Activated CD4-positive, CD25-positive, alpha-beta regulatory T cell treated with anti-CD3 and anti-CD28 coated beads, Interleukin-2, amount 50 U/mL, for 16 hours (primary cell): Measurements from ENCODE around the gene ANKRD23.
"Not testable (repeated sequence)": the region's sequence is repeated elsewhere in the genome, so short reads cannot be mapped to it uniquely, and the experiment has no call there.

Experiments
- DNase-seq: peaks from one replicate; pipeline ENCODE4 v3.0.0-alpha.2; 2020; ENCODE audit warnings: low read depth, low spot score

The ANKRD23 gene

DNA sequence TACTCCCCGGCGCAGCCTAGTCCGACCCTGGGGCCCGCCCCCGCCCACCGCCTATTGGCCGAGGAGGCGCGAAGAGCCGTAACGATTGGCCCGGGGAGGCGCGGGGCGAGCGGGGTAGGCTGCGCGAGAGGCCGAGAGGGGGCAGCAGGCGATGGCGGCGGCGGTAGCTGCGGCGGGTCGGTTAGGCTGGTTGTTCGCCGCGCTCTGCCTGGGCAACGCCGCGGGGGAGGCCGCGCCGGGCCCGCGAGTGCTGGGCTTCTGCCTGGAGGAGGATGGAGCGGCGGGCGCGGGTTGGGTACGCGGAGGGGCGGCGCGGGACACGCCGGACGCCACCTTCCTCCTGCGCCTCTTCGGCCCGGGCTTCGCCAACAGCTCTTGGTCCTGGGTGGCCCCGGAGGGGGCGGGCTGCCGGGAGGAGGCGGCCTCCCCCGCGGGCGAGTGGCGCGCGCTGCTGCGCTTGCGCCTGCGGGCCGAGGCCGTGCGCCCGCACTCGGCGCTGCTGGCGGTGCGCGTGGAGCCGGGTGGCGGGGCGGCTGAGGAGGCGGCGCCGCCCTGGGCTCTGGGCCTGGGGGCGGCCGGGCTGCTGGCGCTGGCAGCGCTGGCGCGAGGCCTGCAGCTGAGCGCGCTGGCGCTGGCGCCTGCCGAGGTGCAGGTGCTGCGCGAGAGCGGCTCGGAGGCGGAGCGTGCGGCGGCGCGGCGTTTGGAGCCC lies 27.5 kb downstream of the ANKRD23 start, which contains the start of gene CNNM3:
Gene CNNM3 (plus strand): TSS at position 142 of the 709 bp plus-strand sequence. CDS start 10 bp downstream, at position 152.
- peak; percentile 92 for DNase-seq

DNA sequence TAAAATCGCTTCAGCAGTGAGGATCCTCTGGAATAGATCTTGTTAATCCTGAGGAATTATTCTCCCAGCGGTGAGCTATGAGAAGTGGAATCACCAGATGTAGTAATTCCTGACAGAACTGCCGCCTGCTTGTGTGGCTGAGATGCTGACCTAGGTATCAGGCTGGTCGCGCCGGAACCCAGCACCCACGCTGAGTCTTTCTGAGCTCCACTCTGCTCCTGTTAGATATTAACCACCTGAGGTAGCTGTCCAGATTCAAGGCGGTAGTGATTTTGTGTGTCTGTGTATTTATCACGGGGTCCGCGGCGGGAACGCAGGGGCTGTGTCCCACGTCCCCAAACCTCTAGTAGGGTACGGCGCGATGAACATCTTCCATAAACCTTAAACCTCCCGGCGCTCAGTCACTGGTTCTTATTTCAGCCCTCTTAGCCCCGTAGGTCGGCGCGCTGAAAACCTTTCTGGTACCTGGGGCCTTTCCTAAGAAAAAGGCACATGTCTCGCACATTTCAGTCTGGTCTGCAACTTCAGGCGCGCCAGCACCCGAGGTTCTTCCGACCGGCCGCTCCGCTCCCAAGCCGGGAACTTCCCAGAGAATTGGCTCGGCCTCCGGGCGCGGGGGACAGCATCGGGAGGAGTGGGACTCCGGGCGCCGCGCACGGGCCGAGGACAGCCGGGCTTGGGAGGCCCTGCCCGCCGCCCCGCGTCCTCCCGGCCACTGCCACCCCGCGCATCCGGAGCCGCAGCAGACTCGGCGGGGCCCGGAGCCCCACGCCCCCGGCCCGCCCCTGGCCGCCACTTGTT lies 28.3 kb downstream of the ANKRD23 start:
- DNase-seq, result no peak

DNA sequence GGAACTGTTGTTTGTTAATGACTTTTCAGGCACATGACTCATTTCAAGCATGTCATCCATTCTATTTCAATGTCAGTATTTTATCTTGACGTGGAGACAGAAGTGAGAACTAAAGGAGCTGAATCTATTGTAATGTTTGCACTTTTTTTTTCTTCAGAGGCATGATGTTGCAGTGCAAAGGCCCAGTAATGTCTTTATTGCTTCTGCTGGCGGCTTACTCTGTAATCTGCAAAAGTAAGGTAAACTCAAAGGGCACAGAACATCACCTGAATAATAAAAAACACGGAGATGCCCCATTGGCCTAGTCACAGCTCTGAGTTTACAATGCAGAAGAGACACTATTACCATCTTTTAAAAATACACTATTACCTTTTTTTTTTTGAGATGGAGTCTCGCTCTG lies 30.2 kb downstream of the ANKRD23 start:
- DNase-seq, result no peak

DNA sequence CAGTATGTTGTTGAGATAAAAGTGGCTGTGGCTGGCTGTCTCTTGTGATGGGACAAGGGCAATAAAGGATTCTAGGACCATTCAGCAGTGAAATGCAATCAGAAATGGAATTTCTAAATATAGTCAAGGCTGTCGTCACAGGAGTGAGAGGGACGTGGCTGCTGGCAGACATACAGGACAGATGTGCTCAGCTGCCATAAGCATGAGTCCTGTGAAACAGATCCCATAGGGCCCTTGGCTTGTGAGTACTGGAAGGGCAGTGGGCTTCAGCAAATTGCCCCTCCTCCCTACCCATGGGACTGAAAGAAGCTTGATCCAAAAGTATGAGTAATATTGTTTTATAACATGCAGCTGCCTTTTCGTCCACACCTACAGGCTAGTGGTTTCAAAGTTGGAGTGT lies 31.9 kb downstream of the ANKRD23 start:
- no peak for DNase-seq

DNA sequence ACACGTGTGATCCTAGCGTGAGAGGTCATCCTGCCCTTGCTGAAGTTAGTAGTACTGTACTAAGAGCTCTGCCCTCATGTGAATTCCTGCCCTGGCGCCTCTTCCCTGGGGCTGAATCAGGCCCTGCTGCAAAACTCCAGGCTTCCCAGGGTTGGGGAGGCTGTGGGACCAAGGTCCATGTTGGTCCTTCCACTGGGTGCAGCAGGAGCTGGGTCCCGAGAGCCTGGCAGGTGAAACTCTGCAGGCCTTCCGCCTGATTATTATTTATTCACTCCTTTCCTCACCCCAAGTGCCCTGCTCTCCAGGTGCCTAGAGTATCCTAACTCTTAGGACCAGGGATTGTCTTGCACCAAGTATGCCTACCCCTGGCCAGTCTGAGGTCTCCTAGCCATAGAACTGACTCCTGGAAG lies 33.0 kb downstream of the ANKRD23 start:
- DNase-seq, result no peak

DNA sequence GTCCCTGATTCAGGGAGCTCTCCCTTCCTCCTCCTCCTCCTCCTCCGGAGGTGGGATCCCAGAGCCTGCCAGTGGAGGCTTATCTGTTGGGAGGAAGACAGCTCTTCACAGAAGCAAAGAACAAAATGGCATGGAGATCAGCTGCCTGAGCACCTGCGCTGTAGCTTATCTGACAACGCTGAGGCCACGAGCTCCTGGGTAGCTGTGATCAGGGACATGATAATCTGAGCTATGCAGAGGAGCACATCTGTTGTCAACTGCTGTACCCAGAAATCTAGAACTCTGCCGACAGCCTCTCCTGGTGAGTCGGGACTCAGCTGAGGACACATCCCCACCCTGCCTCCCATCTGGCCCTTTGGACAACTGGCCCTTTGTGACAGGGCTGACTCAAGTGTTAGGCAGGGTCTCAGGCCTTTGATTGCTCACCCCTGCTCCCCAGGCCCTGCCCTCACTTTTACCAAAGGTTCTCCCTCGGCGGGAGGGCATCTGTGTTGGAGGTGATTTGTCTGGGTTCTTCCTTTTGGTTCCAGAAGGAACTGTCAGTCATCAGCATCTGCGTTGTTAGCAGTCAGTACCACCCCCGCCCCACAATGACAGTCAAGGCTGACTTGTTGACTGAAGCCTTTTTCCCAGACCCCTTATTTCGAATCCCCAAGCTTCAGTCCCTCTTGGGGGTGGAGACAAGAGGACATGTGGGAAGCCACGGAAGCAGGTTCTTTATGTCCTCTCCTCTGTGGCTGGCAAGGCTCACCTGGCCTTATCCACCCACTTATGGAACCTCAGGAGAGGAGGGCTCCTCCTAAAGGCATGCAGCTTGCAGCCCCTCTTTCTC lies 33.7 kb downstream of the ANKRD23 start:
- no peak for DNase-seq

DNA sequence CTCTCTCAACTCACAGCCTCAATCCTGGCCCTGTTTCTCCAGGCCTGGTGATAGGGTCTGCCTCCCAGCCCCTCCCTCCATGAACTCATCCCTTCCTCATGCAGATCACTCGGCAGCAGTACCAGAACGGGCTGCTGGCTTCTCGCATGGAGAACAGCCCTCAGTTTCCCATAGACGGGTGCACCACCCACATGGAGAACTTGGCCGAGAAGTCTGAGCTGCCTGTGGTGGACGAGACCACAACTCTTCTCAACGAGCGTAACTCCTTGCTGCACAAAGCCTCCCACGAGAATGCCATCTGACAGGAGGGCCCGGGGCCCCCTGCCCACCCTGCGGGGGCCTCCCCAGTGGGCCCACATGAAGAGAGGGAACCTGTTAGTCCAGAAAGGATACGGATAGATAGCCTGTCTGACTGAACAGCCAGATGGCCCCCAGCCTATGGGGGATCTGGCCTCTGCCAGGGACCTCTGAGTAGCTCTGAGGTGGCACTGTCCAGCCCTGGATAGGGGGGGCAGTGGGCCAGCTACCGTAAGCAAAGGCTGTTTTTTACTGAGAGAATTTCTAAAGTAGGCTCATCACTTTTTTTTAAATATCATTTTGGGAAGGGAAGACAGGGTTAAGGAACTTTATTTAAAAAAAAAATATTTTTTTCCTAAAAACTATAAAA lies 34.5 kb downstream of the ANKRD23 start:
- no peak for DNase-seq

DNA sequence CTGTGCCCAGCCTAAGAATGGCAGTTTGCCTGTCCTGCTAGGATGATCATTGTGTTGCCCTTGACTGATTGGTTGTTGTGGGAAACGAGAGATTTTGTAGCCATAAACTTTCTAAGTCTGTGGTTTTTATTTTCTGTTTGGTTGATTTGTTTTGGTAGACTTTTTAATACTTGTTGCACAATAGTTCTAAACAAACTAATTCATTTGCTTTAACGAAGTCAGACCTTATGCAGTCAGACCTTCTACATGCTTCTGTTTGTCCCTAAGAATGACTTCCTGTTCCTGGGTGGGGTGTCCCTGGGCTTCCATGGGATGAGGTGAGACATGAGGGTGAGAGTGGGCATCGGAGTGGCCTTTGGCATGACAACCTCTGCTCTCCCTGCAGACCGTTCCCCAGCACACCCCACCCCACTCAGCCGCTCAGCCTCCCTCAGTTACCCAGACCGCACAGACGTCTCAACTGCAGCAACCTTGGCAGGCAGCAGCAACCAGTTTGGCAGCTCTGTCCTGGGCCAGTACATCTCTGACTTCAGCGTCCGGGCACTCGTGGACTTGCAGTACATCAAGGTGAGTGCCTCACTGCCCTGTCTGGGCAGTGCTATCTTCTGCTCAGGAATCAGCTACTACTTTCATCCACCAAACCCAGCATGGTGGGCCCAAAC lies 35.5 kb downstream of the ANKRD23 start:
- DNase-seq, result no peak

DNA sequence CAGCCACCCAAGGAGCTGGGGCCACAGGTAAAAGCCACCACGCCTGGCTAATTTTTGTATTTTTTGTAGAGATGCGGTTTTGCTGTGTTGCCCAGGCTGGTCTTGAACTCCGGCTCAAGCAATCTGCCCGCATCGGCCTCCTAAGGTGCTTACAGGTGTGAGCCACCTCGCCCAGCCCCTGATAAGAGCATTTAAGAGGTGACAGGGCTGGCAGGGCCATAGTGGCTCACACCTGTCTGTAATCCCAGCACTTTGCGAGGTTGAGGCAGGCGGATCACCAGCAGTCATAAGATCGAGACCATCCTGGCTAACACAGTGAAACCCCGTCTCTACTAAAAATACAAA lies 36.7 kb downstream of the ANKRD23 start:
- no peak for DNase-seq

DNA sequence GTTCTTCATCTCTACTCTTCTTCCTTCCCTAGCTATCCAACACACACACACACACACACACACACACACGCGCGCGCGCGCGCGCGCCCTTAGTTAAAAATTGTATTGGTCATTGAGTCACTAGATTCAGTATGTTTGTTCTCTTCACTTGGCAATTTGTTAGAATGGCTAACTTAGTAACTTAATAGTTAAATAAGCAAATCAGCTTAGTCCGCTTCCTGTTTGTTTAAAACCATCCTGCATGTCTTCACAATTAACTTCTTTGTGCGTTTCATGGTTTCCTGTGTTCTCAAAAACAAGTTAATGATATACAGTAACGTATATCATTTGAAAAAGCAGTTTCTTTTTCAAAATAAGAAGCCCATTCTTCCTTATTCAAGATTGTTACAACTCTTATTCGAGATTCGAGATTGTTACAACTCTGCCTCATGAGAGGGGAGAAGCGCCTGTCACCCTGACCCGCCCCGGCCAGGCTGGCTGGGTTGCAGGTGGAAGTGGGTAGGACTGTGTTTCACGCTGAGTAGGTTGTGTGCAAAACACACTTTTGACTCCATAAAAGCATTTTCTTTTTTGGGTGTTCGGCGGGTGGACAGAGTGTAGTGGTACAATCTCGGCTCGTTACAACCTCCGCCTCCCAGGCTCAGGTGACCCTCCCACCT lies 37.2 kb downstream of the ANKRD23 start:
- DNase-seq, result no peak

DNA sequence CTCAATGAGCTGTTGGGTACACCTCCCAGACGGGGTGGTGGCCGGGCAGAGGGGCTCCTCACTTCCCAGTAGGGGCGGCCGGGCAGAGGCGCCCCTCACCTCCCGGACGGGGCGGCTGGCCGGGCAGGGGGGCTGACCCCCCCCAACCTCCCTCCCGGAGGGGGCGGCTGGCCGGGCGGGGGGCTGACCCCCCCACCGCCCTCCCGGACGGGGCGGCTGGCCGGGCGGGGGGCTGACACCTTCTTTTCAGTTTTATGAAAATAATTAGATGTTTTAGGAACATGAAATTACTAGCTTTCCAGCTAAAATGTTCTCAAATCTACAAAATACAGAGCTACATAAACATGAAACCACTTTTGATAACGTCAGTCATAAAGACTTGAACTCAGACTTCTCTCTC lies 37.9 kb downstream of the ANKRD23 start:
- DNase-seq, result not testable (repeated sequence)

DNA sequence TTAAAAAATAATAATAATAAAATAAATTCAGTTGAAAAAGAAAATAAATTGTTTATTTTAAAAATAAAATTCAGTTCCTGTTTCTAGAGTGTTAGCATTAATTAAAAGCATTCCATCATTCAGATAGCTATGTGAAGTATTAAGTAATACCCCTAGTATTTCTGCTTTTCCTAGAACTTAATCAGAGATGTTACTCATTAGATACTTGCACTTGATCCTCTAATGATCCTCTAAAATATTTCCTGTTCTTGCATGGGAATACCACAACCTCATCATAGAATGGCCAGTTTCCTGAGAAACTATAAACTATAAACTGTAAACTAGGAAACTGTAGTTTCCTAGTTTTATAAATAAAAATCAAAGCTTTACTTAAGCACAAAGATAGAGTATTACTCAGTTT lies 38.8 kb downstream of the ANKRD23 start:
- DNase-seq, result no peak

DNA sequence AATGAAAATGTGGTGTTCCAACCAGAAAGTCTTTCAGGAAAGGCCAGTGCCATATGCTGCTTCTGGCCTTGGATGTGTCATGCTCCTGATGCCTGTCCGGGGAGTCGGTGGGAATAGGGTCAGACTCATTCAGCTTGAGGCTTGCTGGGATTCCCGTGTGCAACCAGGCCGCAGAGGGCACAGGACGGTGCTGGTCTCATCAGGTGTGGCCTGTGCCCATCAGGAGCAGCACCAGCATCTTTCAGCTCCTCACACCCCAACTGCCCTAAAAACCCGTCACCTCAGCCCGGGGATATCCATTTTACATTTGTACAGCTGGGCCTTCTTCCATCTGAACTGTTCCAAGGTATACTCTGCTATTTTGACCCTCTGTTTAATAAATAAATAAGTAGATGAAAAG lies 41.1 kb downstream of the ANKRD23 start:
- DNase-seq, result no peak

DNA sequence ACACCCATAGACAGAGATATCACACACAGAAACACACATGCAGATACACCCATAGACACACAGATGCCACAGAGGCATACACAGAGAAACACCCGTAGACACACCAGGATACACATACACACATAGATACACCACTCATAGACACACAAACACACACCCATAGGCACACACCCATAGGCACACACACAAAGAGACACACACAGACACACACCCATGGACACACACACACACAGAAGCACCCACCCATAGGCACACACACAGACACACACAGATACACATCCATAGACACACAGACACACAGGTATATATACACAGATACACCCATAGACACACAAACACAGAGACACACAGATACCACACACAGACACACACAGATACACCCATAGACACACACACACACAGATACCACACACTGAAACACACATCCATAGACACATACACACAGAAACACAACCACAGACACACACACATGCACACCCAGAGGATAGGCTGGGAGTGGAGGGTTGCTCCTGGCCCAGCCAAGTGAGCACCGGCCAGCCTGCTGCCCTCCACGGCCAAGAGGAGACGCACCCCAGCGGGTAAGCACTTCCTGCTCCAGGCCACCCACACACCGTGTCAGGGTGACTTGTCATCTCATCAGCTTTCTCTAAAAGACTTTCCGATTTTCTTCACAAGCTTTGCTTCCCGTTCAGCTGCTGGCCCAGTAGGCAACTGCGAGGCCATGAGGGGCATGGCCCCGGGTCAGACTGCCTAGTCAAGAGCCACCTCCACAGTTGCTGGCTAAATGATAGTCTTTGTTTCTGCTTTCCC lies 41.8 kb downstream of the ANKRD23 start:
- DNase-seq, result no peak

DNA sequence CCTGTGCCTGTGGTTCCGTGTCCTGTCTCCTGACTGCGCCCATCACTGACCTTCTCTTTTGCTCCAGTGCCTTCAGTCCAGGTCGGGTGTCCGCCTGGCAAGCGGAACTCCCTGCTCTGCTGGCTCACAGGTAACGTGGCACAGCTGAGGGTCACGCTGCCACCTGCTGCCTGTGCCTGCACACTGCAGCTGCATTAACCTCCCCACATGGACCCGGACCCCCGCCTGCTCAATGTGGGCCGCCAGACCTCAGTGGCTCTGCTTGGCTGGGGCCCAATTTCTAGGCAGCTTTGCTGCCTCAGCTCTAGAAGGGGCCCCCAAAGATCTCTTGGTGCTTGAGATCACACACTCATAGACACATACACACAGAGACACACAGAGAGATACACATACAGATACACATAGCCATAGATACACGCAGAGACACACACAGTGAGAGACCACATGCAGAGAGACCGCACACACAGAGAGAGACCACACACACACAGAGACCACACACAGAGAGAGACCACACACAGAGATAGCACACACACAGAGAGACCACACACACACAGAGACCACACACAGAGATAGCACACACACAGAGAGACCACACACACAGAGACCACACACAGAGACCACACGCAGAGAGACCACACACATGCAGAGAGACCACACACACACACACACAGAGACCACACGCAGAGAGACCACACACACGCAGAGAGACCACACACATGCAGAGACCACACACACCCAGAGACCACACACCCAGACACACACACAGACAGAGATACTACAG lies 42.6 kb downstream of the ANKRD23 start:
- DNase-seq, result peak; percentile 26

DNA sequence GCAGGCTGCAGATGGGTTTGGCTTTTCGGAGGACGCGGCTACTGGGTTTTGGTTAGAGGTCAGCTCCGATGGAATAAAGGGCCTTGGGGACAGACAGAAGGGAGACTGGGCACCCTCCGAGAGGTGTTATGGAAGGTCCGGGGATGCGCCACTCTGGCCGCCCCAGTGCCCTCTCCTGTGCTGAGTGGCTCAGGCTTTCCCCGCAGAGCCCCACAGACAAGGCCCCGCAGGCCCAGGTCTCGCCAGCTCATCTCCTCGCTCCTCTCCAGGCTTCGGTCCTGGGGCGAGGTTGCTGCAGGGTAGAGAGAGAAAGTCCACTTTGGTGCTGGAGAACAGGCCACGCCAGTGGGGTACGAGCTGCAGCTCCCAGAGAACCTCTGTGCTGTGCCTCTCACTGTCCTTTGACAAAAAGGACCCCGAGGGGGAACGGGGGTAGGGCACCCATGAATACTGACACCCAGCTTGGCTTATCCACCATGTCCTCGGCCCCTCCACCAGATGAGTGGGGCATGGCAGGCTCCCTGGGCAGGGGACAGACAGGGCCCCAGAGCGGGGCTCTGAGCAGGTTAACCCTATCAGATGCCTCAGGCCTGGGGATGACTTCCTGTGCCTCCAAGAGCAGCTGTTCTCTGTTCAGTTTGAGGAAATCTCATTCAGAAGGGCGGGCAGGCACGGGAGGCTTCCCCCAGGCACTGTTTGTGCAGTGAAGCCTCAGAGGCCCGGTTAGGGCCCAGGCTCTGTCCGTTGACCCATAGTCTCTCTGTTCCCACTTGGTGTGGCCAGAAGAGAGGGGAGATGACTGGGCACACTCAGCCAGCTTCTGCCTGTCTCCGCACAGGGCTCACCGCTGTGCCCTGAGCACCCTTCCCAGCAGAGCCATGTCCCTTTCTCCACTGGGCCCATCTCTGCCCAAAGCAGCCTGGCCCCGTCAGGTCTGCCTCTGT lies 43.5 kb downstream of the ANKRD23 start:
- no peak for DNase-seq

DNA sequence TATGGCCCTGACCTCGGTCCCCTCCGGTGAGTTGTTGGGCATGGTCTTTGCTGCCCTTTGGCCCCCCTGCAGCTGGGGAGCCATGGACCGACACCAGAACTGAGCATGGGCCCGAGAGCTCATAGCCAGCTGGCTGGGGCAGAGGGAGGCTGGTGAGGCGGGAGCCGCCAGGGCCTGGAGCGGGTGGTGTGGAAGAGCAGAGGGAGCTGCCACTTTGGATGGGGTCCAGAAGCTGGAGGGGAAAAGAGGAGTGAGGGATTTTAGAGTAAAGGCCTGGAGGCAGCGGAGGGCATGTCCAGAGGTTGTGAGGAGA lies 44.2 kb downstream of the ANKRD23 start:
- DNase-seq, result no peak
